NCI-H345 treated with DMSO at 0.1 percent for 48 hours (cell line): ENCODE measurements around the gene ERRFI1.
A peak's percentile ranks its signal among the peaks of the same experiment; 100 is the strongest.

Experiments
- DNase-seq: peaks from one replicate; lab custom pipeline; 2025; ENCODE audit not compliant: unreplicated experiment; lab: John Stamatoyannopoulos, UW

ERRFI1 gene

GRCh38 chr1:8004803-8005573 lies 21.1 kb downstream of the ERRFI1 start:
- peak; percentile 73 for DNase-seq

- peak; percentile 73 for DNase-seq
These were observed 21.9 kb downstream of the ERRFI1 start for GRCh38 chr1:8004113-8004802.

- DNase-seq, result no peak
These were observed 22.5 kb downstream of the ERRFI1 start for GRCh38 chr1:8003438-8004112.

- DNase-seq, result no peak
These were observed 23.2 kb downstream of the ERRFI1 start for GRCh38 chr1:8002921-8003320.

- DNase-seq, result no peak
These were observed 23.7 kb downstream of the ERRFI1 start for GRCh38 chr1:8002329-8002910.

- no peak for DNase-seq
These were observed 30.7 kb downstream of the ERRFI1 start for GRCh38 chr1:7995437-7995836.

- no peak for DNase-seq
These were observed 31.3 kb downstream of the ERRFI1 start for GRCh38 chr1:7994827-7995226.

GRCh38 chr1:7993593-7994479 lies 32.3 kb downstream of the ERRFI1 start:
- DNase-seq, result no peak

- no peak for DNase-seq
These were observed 33.2 kb downstream of the ERRFI1 start for GRCh38 chr1:7992885-7993284.

- DNase-seq, result no peak
These were observed 34.3 kb downstream of the ERRFI1 start for GRCh38 chr1:7991504-7992440.

GRCh38 chr1:7989762-7990428 lies 36.2 kb downstream of the ERRFI1 start:
- no peak for DNase-seq

GRCh38 chr1:7988576-7988975 lies 37.5 kb downstream of the ERRFI1 start:
- no peak for DNase-seq

GRCh38 chr1:7987528-7987927 lies 38.6 kb downstream of the ERRFI1 start:
- DNase-seq, result no peak

- DNase-seq, result no peak
These were observed 40.1 kb downstream of the ERRFI1 start for GRCh38 chr1:7985851-7986612.

- DNase-seq, result no peak
These were observed 41.3 kb downstream of the ERRFI1 start for GRCh38 chr1:7984811-7985210.

- no peak for DNase-seq
These were observed 42.9 kb downstream of the ERRFI1 start for GRCh38 chr1:7983086-7983778.

- no peak for DNase-seq
These were observed 45.1 kb downstream of the ERRFI1 start for GRCh38 chr1:7980984-7981383.
